DOHH2 (cell line): ENCODE results near the gene CANT1.

Experiments used
- H3F3A ChIP-seq: fragments of 200-600 bp; sonication (generic), shearing (Covaris generic); 2 replicates; pipeline ENCODE4 v1.6.0; 2016; ENCODE audit warnings: antibody characterized with exemption, mild to moderate bottlenecking; ENCODE audit not compliant: control insufficient read depth, insufficient read depth
- H3K27ac ChIP-seq: fragments of 200-600 bp; sonication (generic); 2 replicates; pipeline ENCODE4 v1.5.1; 2014; ENCODE audit warnings: low read depth, mild to moderate bottlenecking, low read length, moderate library complexity
- H3K27me3 ChIP-seq: fragments of 200-600 bp; sonication (generic); 2 replicates; pipeline ENCODE4 v1.6.1; 2014; ENCODE audit warnings: mild to moderate bottlenecking, low read length, mixed read lengths; ENCODE audit not compliant: control insufficient read depth
- H3K36me3 ChIP-seq: fragments of 200-600 bp; sonication (generic); 2 replicates; pipeline ENCODE4 v1.6.1; 2014; ENCODE audit warnings: mild to moderate bottlenecking, low read length, moderate library complexity, mixed read lengths; ENCODE audit not compliant: control insufficient read depth
- H3K4me1 ChIP-seq: fragments of 200-600 bp; sonication (generic); 2 replicates; pipeline ENCODE4 v1.6.1; 2014; ENCODE audit warnings: mild to moderate bottlenecking, low read length, mixed read lengths; ENCODE audit not compliant: control insufficient read depth
- H3K4me2 ChIP-seq: fragments of 200-600 bp; sonication (generic); 2 replicates; pipeline ENCODE4 v1.6.0; 2014; ENCODE audit warnings: mild to moderate bottlenecking, low read length, moderate library complexity
- H3K4me3 ChIP-seq: fragments of 200-600 bp; sonication (generic); 2 replicates; pipeline ENCODE4 v1.5.1; 2014; ENCODE audit warnings: mild to moderate bottlenecking, low read length, mixed read lengths
- H3K79me2 ChIP-seq: fragments of 200-600 bp; sonication (generic); 2 replicates; pipeline ENCODE4 v1.6.1; 2014; ENCODE audit warnings: mild to moderate bottlenecking, low read length, mixed read lengths; ENCODE audit not compliant: control insufficient read depth
- H3K9me2 ChIP-seq: fragments of 200-600 bp; sonication (generic); replicated peaks from 2 replicates; pipeline ENCODE4 v1.6.1; 2014; ENCODE audit warnings: mild to moderate bottlenecking, low read length, mixed read lengths; ENCODE audit not compliant: control insufficient read depth
- H3K9me3 ChIP-seq: fragments of 200-600 bp; sonication (generic); 2 replicates; pipeline ENCODE4 v1.6.1; 2014; ENCODE audit warnings: antibody characterized with exemption, low read length, mixed read lengths; ENCODE audit not compliant: control insufficient read depth, insufficient read depth
- H4K20me1 ChIP-seq: fragments of 200-600 bp; sonication (generic); 2 replicates; pipeline ENCODE4 v1.6.0; 2014; ENCODE audit warnings: low read depth, mild to moderate bottlenecking, antibody characterized with exemption, low read length, moderate library complexity; ENCODE audit not compliant: control insufficient read depth, insufficient read depth
- EZH2phosphoT487 ChIP-seq: fragments of 200-600 bp; sonication (generic); IDR thresholded peaks from 2 replicates; pipeline ENCODE4 v1.6.1; 2017; ENCODE audit warnings: borderline replicate concordance, mild to moderate bottlenecking, antibody characterized with exemption, low read length, moderate library complexity, mixed read lengths
- TF ChIP-seq, protein P1 (sequence below): fragments of 200-600 bp; sonication (generic); IDR thresholded peaks from one replicate; pipeline ENCODE4 v1.5.1; 2014; ENCODE audit warnings: antibody characterized with exemption, mild to moderate bottlenecking, low read depth, low read length; ENCODE audit not compliant: poor library complexity, severe bottlenecking

The CANT1 gene

DNA sequence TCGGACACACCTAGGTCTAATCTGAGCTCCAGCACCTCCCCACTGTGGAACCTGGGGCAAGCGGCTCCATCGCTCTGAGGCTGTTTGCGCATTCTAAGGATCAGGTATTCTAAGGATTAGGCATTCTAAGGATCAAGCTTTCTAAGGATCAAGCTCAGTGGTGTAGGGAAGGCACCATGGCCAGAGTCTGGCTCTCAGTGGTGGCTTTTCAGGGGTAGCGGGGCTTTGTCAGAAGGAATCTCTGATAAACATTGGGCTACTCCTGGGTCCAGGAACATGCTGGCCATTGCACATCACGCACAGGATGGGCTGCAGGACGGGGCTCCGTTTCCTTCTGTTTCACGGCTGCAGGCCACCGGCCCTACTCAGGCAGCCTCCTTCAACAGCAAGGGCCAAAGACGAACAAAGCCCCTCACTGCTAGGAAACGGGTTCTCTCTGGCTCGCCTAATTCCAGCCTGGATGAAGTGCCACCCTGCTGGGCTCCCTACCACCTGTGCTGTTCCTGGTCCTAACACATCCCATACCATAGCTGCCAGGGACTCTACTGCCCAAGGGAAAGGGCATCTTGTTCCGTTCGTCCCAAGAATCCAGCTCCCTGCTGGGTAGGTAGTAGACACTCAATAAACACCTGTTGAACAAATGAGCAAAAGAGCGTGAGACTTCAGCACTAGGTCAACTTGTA is 19.9 kb upstream of the CANT1 start:
- Histone ChIP-seq H3K9me3 (no peaks in the 10 kb centered on the region), H3K27ac (no peak overlapping the region), H3K36me3 (no peaks in the 10 kb centered on the region), H3K27me3 (peaks cover 28% of the 10 kb centered on the region), H3K4me2 (no peak overlapping the region), H3K4me3 (no peak overlapping the region), H3K4me1 (no peaks in the 10 kb centered on the region), H3K9me2 (no peaks in the 10 kb centered on the region), H3F3A (no peaks in the 10 kb centered on the region), H3K79me2 (no peaks in the 10 kb centered on the region), H4K20me1 (no peaks in the 10 kb centered on the region)
- TF ChIP-seq, protein P1, sequence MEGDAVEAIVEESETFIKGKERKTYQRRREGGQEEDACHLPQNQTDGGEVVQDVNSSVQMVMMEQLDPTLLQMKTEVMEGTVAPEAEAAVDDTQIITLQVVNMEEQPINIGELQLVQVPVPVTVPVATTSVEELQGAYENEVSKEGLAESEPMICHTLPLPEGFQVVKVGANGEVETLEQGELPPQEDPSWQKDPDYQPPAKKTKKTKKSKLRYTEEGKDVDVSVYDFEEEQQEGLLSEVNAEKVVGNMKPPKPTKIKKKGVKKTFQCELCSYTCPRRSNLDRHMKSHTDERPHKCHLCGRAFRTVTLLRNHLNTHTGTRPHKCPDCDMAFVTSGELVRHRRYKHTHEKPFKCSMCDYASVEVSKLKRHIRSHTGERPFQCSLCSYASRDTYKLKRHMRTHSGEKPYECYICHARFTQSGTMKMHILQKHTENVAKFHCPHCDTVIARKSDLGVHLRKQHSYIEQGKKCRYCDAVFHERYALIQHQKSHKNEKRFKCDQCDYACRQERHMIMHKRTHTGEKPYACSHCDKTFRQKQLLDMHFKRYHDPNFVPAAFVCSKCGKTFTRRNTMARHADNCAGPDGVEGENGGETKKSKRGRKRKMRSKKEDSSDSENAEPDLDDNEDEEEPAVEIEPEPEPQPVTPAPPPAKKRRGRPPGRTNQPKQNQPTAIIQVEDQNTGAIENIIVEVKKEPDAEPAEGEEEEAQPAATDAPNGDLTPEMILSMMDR, result no peak
- TF ChIP-seq EZH2phosphoT487, result no peak

DNA sequence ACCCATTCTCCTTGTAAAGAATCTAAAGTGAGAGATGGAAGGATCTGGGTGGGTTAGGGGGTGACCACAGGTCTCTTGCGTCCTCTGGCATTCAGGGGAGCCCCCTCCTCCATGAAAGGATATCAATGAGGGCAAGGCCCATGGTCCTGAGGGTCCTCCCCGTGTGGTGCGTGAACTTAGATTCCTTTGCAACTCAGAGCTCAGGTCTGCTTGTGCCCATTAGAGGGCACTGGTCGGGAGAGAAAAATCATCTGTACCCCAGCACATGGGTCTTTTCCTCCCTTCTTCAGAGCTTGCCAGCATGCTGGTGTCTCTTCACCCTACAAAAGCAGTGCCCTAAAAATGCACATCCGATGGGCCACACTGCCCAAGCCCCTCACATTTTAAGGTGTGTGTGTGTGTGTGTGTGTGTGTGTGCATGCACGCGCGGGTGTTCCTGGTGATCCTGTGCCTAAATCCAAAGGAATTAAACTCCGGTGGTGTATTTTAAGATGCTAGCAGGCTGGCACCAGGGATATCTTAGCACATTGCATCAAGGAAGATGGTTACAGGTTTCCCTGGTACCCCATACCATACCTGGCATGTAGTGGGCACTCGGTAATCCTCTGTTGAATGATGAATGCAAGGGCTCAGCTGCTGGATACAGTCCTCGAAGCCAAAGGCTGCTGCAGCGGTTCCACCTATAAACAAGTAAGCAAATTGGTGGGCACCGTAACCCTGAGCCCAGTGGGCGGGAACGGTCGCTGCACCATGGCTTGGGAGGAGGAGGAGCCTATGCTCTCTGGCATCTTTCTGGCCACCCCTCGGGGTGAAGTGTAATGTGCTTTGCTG is 19.1 kb upstream of the CANT1 start:
- Histone ChIP-seq H4K20me1 (no peaks in the 10 kb centered on the region), H3K27ac (no peak overlapping the region), H3K9me2 (no peaks in the 10 kb centered on the region), H3K79me2 (no peaks in the 10 kb centered on the region), H3K27me3 (peaks cover 36% of the 10 kb centered on the region), H3K4me1 (peaks cover 4% of the 10 kb centered on the region; the same call in 1 of the 2 replicates), H3K4me3 (no peak overlapping the region), H3F3A (no peaks in the 10 kb centered on the region), H3K9me3 (no peaks in the 10 kb centered on the region), H3K36me3 (no peaks in the 10 kb centered on the region), H3K4me2 (no peak overlapping the region)
- TF ChIP-seq, protein P1, result no peak
- no peak for TF ChIP-seq EZH2phosphoT487

DNA sequence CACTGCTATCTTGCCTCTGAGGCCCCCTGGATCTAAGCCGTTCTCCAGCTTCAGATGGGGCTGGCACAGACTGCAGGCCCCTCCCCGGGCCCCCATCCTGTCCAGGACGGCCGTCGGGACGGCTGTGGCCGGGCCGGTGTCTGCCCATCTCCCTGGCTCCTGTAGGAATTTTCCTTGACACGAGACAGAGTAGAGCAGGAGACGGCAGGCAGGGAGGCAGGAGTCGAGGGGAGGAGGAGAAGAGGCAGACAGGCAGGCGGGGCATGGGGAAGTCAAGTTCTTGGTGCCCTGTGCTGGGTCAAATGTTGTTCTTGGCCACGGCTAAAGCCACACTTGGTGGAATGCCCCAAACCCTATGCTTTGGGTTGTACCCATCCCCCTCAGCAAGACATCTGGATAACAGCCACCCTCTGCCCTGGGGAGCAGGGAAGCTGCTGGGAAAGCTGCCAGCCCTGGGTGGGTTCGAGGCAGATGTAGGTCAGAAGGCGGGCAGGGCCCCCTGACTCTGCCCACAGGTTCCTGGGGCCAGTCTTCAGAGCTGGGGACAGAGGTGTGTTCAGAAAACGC is 18.4 kb upstream of the CANT1 start:
- Histone ChIP-seq H3K79me2 (no peaks in the 10 kb centered on the region), H3K4me2 (no peak overlapping the region), H3K4me1 (peaks cover 4% of the 10 kb centered on the region; the same call in 1 of the 2 replicates), H3F3A (no peaks in the 10 kb centered on the region), H3K36me3 (no peaks in the 10 kb centered on the region), H3K9me2 (no peaks in the 10 kb centered on the region), H3K27me3 (peaks cover 43% of the 10 kb centered on the region), H3K9me3 (no peaks in the 10 kb centered on the region), H3K27ac (no peak overlapping the region), H3K4me3 (no peak overlapping the region), H4K20me1 (no peaks in the 10 kb centered on the region)
- no peak for TF ChIP-seq EZH2phosphoT487
- TF ChIP-seq, protein P1, result no peak
